ENCODE data around the gene CYB5R4. TPM values are rescaled to one million over a fixed set of nuclear protein-coding genes. Genes with fewer than 3 reads are reported as not detected.

The CYB5R4 gene
- total and polyA plus RNA-seq, 2 of the 8 experiments (the other 6 are each of a cell fraction or from before 2014, with no cell fraction given), result 2.8 to 14.6 TPM

DNA sequence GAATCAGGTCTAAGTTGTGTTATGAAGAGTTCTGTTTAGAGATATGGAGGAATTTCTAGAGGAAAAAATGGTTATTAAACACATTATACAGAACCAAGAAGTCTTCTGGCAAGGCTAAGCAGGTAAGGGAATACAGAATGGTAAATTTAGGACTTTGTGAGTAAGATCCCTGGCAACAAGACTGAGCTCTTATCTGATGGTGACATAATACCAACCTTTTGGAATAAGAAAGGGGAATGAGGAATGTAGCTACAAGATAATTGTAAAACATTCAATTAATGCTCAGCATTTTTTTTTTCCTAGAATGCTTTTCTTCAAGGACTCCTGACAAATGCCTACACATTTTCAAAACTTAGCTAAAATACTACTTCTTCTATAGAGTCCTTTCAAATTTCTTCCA, 51.8 kb downstream of the CYB5R4 start (continued):
- TF ChIP-seq RFX5 (IDR thresholded peaks at IDR 0.05; ENCODE audit: borderline replicate concordance, low read depth, low read length) (no peak), KDM4A (IDR thresholded peaks at IDR 0.05; ENCODE audit: low read depth, low read length, severe bottlenecking) (no peak), YY1 (IDR thresholded peaks at IDR 0.05; ENCODE audit: low read depth, low read length) (no peak)
